ENCODE measurements around the gene GLRX2.

GLRX2 gene

DNA sequence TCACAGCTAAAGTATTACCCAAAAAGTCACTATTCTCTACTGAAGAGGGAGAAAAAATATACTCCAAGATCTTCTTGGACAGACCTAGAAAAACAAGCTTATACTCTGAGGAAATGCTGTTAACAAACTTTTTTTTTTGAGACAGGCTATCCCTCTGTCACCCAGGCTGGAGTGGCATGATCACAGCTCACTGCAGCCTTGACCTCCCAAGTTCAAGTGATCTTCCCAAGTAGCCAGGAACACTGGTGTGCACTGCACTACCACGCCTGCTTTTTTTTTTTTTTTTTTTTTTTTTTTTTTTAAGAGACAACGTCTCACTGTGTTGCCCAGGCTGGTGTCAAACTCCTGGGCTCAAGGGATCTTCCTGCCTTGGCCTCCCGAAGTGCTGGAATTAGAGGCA is 17.3 kb downstream of the GLRX2 start:
- Histone ChIP-seq H3K36me3 (ENCODE audit: control insufficient read depth, insufficient read depth, low read length) (peaks cover 42% of the 10 kb centered on the region), H3K4me1 (ENCODE audit: control insufficient read depth, insufficient read depth, low read length) (no peaks in the 10 kb centered on the region), H3K9ac (ENCODE audit: low read depth, low read length) (no peak overlapping the region), H3K27ac (ENCODE audit: low read depth, low read length) (no peak overlapping the region), H3K9me3 (ENCODE audit: control insufficient read depth, insufficient read depth, low read length) (no peaks in the 10 kb centered on the region), H3K27me3 (ENCODE audit: control insufficient read depth, insufficient read depth, low read length) (no peaks in the 10 kb centered on the region), H3K4me3 (ENCODE audit: low read depth, low read length) (no peak overlapping the region)

DNA sequence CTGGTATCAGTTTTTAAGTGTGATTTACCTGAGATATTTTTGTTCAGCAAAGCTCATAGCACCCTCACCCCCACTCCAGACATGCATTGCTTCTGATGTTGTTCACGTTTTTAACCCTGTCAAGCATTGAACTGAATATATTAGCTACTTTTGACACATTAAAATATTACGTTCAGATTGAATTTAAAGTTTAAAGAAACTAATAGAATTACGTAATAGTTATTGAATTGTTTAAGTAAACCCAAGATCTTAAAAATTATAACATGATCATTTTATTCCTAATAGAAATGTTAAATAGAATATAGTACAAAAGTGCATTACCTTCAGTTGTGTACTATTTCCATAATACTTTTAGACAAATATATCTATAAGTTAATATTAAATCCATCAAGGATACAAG is 18.9 kb downstream of the GLRX2 start:
- H3K27ac ChIP-seq (ENCODE audit: low read depth, low read length): no peak overlapping the region
- H3K9me3 ChIP-seq (ENCODE audit: control insufficient read depth, insufficient read depth, low read length): no peaks in the 10 kb centered on the region
- H3K4me3 ChIP-seq (ENCODE audit: low read depth, low read length): no peak overlapping the region
- H3K27me3 ChIP-seq (ENCODE audit: control insufficient read depth, insufficient read depth, low read length): no peaks in the 10 kb centered on the region
- no peak overlapping the region for H3K9ac ChIP-seq (ENCODE audit: low read depth, low read length)
- H3K4me1 ChIP-seq (ENCODE audit: control insufficient read depth, insufficient read depth, low read length): no peaks in the 10 kb centered on the region
- H3K36me3 ChIP-seq (ENCODE audit: control insufficient read depth, insufficient read depth, low read length): peaks cover 57% of the 10 kb centered on the region

DNA sequence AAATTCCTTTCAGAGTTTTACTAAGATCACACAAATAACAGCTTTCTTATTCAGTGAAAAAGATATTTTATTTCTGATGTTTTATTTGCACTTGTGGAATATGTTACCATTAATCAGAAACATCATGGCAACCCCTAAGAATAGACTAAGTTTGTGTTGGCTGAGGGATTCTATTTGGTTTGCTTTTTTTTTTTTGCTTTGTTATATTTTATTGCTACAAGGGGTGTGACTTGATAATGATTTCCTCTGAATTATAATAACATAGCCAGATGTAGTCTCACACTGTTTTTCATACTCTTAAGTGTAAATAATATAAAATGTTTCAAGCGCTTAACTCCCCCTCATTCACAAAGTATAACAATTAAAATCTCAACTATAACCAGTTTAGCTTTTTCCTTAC is 20.0 kb downstream of the GLRX2 start:
- no peak overlapping the region for H3K27ac ChIP-seq (ENCODE audit: low read depth, low read length)
- no peaks in the 10 kb centered on the region for H3K27me3 ChIP-seq (ENCODE audit: control insufficient read depth, insufficient read depth, low read length)
- H3K9ac ChIP-seq (ENCODE audit: low read depth, low read length): no peak overlapping the region
- no peaks in the 10 kb centered on the region for H3K9me3 ChIP-seq (ENCODE audit: control insufficient read depth, insufficient read depth, low read length)
- H3K4me1 ChIP-seq (ENCODE audit: control insufficient read depth, insufficient read depth, low read length): no peaks in the 10 kb centered on the region
- H3K36me3 ChIP-seq (ENCODE audit: control insufficient read depth, insufficient read depth, low read length): peaks cover 65% of the 10 kb centered on the region
- H3K4me3 ChIP-seq (ENCODE audit: low read depth, low read length): no peak overlapping the region

- Histone ChIP-seq H3K27me3 (ENCODE audit: control insufficient read depth, insufficient read depth, low read length) (no peaks in the 10 kb centered on the region), H3K4me3 (ENCODE audit: low read depth, low read length) (no peak overlapping the region), H3K9ac (ENCODE audit: low read depth, low read length) (no peak overlapping the region), H3K27ac (ENCODE audit: low read depth, low read length) (no peak overlapping the region), H3K36me3 (ENCODE audit: control insufficient read depth, insufficient read depth, low read length) (peaks cover 75% of the 10 kb centered on the region), H3K9me3 (ENCODE audit: control insufficient read depth, insufficient read depth, low read length) (no peaks in the 10 kb centered on the region), H3K4me1 (ENCODE audit: control insufficient read depth, insufficient read depth, low read length) (no peaks in the 10 kb centered on the region)
These were observed 21.7 kb downstream of the GLRX2 start for GRCh38 chr1:193083365-193084088.

DNA sequence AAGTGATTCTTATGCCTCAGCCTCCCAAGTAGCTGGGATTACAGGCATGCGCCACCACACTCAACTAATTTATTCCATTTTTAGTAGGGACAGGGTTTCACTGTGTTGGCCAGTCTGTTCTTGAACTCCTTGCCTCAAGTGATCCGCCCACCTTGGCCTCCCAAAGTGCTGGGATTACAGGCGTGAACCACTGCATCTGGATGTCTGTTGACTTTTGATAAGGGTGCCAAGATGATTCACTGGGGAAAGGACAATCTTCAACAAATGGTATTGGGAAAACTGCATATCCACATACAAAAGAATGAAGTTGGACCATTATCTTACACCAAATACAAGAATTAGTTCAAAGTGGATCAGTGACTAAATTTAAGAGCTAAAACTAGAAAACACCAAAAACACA is 26.0 kb downstream of the GLRX2 start:
- Histone ChIP-seq H3K9me3 (ENCODE audit: control insufficient read depth, insufficient read depth, low read length) (no peaks in the 10 kb centered on the region), H3K4me1 (ENCODE audit: control insufficient read depth, insufficient read depth, low read length) (no peaks in the 10 kb centered on the region), H3K4me3 (ENCODE audit: low read depth, low read length) (no peak overlapping the region), H3K9ac (ENCODE audit: low read depth, low read length) (no peak overlapping the region), H3K27me3 (ENCODE audit: control insufficient read depth, insufficient read depth, low read length) (no peaks in the 10 kb centered on the region), H3K36me3 (ENCODE audit: control insufficient read depth, insufficient read depth, low read length) (peaks cover 81% of the 10 kb centered on the region), H3K27ac (ENCODE audit: low read depth, low read length) (no peak overlapping the region)

DNA sequence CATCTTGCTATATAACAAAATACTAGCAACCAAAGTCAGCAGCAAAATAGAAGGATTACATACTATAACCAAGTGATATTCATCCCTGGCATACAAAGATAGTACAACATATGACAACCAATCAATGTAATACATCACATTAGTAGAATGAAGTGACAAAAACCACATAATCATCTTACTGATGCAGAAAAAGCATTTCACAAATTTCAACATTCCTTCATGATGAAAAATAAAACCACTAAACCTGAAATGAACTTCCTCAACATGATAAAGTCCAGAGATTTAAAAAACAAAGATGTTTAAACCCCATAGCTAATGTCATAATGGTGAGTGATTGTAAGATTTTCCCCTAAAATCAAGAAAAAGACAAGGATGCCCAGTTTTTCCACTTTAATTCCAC is 27.2 kb downstream of the GLRX2 start:
- Histone ChIP-seq H3K9ac (ENCODE audit: low read depth, low read length) (no peak overlapping the region), H3K9me3 (ENCODE audit: control insufficient read depth, insufficient read depth, low read length) (no peaks in the 10 kb centered on the region), H3K27ac (ENCODE audit: low read depth, low read length) (no peak overlapping the region), H3K27me3 (ENCODE audit: control insufficient read depth, insufficient read depth, low read length) (no peaks in the 10 kb centered on the region), H3K4me3 (ENCODE audit: low read depth, low read length) (no peak overlapping the region), H3K4me1 (ENCODE audit: control insufficient read depth, insufficient read depth, low read length) (no peaks in the 10 kb centered on the region), H3K36me3 (ENCODE audit: control insufficient read depth, insufficient read depth, low read length) (peaks cover 73% of the 10 kb centered on the region)

DNA sequence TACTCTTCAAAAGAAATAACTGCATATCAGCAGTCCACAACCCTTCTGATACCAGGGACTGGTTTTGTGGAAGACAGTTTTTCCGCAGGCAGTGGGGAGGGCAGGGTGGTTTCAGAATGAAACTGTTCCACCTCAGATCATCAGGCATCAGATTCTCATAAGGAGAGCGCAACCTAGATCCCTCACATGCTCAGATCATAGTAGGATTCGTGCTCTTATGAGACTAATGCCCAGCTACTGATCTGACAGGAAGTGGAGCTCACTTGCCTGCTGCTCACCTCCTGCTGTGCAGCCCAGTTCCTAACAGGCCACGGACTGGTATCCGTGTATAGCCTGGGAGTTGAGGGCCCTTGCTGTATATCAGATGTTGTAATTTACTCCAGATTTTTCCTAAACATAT is 34.3 kb downstream of the GLRX2 start:
- Histone ChIP-seq H3K9me3 (ENCODE audit: control insufficient read depth, insufficient read depth, low read length) (no peaks in the 10 kb centered on the region), H3K4me3 (ENCODE audit: low read depth, low read length) (no peak overlapping the region), H3K27ac (ENCODE audit: low read depth, low read length) (no peak overlapping the region), H3K27me3 (ENCODE audit: control insufficient read depth, insufficient read depth, low read length) (no peaks in the 10 kb centered on the region), H3K9ac (ENCODE audit: low read depth, low read length) (no peak overlapping the region), H3K36me3 (ENCODE audit: control insufficient read depth, insufficient read depth, low read length) (peaks cover 22% of the 10 kb centered on the region), H3K4me1 (ENCODE audit: control insufficient read depth, insufficient read depth, low read length) (peaks cover 5% of the 10 kb centered on the region)

DNA sequence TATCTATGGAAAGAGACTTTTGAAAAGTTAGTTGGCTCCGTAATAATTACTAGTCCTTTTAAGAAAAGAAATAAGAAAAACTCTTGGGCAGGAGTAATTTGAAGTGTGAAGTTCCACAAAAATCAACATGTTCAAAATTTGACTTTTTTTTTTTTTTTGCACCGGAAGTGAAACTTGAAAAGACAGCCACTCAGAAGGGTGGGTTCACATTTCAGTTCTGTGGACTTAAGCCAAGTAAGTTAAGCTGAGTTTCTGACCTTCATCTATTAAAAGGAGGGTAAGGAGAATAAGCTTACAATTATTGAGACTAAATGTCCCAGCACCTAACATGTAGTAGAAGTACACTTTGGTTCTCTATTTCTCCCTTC is 34.8 kb downstream of the GLRX2 start:
- Histone ChIP-seq H3K4me1 (ENCODE audit: control insufficient read depth, insufficient read depth, low read length) (peaks cover 5% of the 10 kb centered on the region), H3K27ac (ENCODE audit: low read depth, low read length) (no peak overlapping the region), H3K9me3 (ENCODE audit: control insufficient read depth, insufficient read depth, low read length) (no peaks in the 10 kb centered on the region)

GRCh38 chr1:193069748-193070385 is 35.3 kb downstream of the GLRX2 start:
- Histone ChIP-seq H3K9me3 (ENCODE audit: control insufficient read depth, insufficient read depth, low read length) (no peaks in the 10 kb centered on the region), H3K27ac (ENCODE audit: low read depth, low read length) (no peak overlapping the region), H3K4me1 (ENCODE audit: control insufficient read depth, insufficient read depth, low read length) (peaks cover 5% of the 10 kb centered on the region), H3K9ac (ENCODE audit: low read depth, low read length) (no peak overlapping the region), H3K36me3 (ENCODE audit: control insufficient read depth, insufficient read depth, low read length) (peaks cover 20% of the 10 kb centered on the region; the same call in 1 of the 2 replicates), H3K4me3 (ENCODE audit: low read depth, low read length) (no peak overlapping the region), H3K27me3 (ENCODE audit: control insufficient read depth, insufficient read depth, low read length) (no peaks in the 10 kb centered on the region)

More for the DNA sequence above, 34.8 kb downstream of the GLRX2 start:
- Histone ChIP-seq H3K27me3 (ENCODE audit: control insufficient read depth, insufficient read depth, low read length) (no peaks in the 10 kb centered on the region), H3K4me3 (ENCODE audit: low read depth, low read length) (no peak overlapping the region), H3K9ac (ENCODE audit: low read depth, low read length) (no peak overlapping the region), H3K36me3 (ENCODE audit: control insufficient read depth, insufficient read depth, low read length) (peaks cover 20% of the 10 kb centered on the region; the same call in 1 of the 2 replicates)

- no peaks in the 10 kb centered on the region for H3K9me3 ChIP-seq (ENCODE audit: control insufficient read depth, insufficient read depth, low read length)
- H3K4me1 ChIP-seq (ENCODE audit: control insufficient read depth, insufficient read depth, low read length): peaks cover 5% of the 10 kb centered on the region
- no peak overlapping the region for H3K9ac ChIP-seq (ENCODE audit: low read depth, low read length)
- H3K27me3 ChIP-seq (ENCODE audit: control insufficient read depth, insufficient read depth, low read length): no peaks in the 10 kb centered on the region
- no peak overlapping the region for H3K27ac ChIP-seq (ENCODE audit: low read depth, low read length)
- H3K36me3 ChIP-seq (ENCODE audit: control insufficient read depth, insufficient read depth, low read length): peaks cover 15% of the 10 kb centered on the region; the same call in 1 of the 2 replicates
- H3K4me3 ChIP-seq (ENCODE audit: low read depth, low read length): no peak overlapping the region
These were observed 37.2 kb downstream of the GLRX2 start for GRCh38 chr1:193068013-193068412.

GRCh38 chr1:193066606-193067005 is 38.6 kb downstream of the GLRX2 start:
- Histone ChIP-seq H3K36me3 (ENCODE audit: control insufficient read depth, insufficient read depth, low read length) (peaks cover 10% of the 10 kb centered on the region; the same call in 1 of the 2 replicates), H3K4me3 (ENCODE audit: low read depth, low read length) (no peak overlapping the region), H3K9me3 (ENCODE audit: control insufficient read depth, insufficient read depth, low read length) (no peaks in the 10 kb centered on the region), H3K27ac (ENCODE audit: low read depth, low read length) (no peak overlapping the region), H3K27me3 (ENCODE audit: control insufficient read depth, insufficient read depth, low read length) (no peaks in the 10 kb centered on the region), H3K9ac (ENCODE audit: low read depth, low read length) (no peak overlapping the region), H3K4me1 (ENCODE audit: control insufficient read depth, insufficient read depth, low read length) (peaks cover 5% of the 10 kb centered on the region)
